Natural killer cell treated with Interleukin-12 subunit alpha and Interleukin-12 subunit beta and Interleukin-15 and Interleukin-18, amount 100 ng/mL, for 72 hours (primary cell): ENCODE results near the gene ACOX1. TPM values are rescaled to one million over a fixed set of nuclear protein-coding genes. Genes with fewer than 3 reads are reported as not detected.

ENCODE experiments used
- ATAC-seq, 2 donors: fragments of 150-1000 bp; cut with Tn5 transposase in 1 of 2; sonication (Bioruptor Pico), chemical (Tn5 transposase) in 1 of 2; 2 replicates each; pipeline ENCODE4 v1.10.0; 2021
- DNase-seq: peaks from one replicate; pipeline ENCODE4 v3.0.0; 2022; ENCODE audit warnings: low spot score
- H3K27ac Mint-ChIP-seq, 2 donors: 1 replicate in 1 of 2; 2 replicates in 1 of 2; pipeline ENCODE4 v1.8.0; 2022; ENCODE audit warnings: mixed read lengths in 2 of 2, mild to moderate bottlenecking in 1 of 2, moderate library complexity in 1 of 2
- H3K27me3 Mint-ChIP-seq, 2 donors: 1 replicate in 1 of 2; 2 replicates in 1 of 2; pipeline ENCODE4 v1.8.0; 2022; ENCODE audit warnings: mixed read lengths in 2 of 2
- H3K36me3 Mint-ChIP-seq: one replicate; pipeline ENCODE4 v1.8.0; 2022; ENCODE audit warnings: mixed read lengths
- H3K4me1 Mint-ChIP-seq, 2 donors: 1 replicate in 1 of 2; 2 replicates in 1 of 2; pipeline ENCODE4 v1.8.0; 2022; ENCODE audit warnings: low read depth in 2 of 2, mixed read lengths in 2 of 2, mild to moderate bottlenecking in 1 of 2
- H3K4me3 Mint-ChIP-seq: one replicate; pipeline ENCODE4 v1.8.0; 2022; ENCODE audit warnings: mixed read lengths
- H3K9me3 Mint-ChIP-seq: 2 replicates; pipeline ENCODE4 v1.8.0; 2022; ENCODE audit warnings: mixed read lengths
- total RNA-seq, 2 donors: library from RNA; stranded (reverse); gene quantifications; one replicate each; pipeline ENCODE4 v1.2.3, GENCODE V29; 2022

Gene ACOX1
- total RNA-seq, 2 donors from 2014 or later, result 36.8 to 44.6 TPM

DNA sequence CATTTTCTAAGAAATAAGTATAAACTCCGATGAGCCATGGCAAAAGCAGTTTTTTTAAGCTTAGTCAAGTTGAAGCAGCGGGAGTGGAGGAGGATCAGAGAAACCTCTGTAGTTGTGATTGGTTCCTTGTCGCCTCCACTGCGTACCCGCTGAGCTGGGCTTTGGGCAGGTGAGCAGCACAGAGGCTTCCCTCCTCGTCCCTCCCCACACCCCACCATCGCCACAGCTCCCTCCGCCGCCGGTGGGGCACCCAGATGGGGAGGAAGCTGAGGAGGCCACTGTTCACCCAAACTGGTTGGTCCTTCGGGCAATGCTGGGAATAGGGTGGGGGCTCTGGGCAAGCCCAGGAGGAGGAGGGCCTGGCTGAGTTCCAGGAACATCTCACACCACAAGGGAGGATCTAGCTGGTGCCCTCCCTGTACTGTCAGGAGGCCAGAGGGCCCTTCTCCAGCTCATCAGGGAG lies 69.1 kb downstream of the ACOX1 start:
- Mint-ChIP-seq H3K9me3 (no peaks in the 10 kb centered on the region), H3K27ac (no peak overlapping the region), H3K4me3 (no peak overlapping the region), H3K27me3 (no peaks in the 10 kb centered on the region), H3K36me3 (no peaks in the 10 kb centered on the region), H3K4me1 (peaks cover 0 to 8% of the 10 kb centered on the region in 2 donors)
- DNase-seq, result no peak
- ATAC-seq, result no peak

DNA sequence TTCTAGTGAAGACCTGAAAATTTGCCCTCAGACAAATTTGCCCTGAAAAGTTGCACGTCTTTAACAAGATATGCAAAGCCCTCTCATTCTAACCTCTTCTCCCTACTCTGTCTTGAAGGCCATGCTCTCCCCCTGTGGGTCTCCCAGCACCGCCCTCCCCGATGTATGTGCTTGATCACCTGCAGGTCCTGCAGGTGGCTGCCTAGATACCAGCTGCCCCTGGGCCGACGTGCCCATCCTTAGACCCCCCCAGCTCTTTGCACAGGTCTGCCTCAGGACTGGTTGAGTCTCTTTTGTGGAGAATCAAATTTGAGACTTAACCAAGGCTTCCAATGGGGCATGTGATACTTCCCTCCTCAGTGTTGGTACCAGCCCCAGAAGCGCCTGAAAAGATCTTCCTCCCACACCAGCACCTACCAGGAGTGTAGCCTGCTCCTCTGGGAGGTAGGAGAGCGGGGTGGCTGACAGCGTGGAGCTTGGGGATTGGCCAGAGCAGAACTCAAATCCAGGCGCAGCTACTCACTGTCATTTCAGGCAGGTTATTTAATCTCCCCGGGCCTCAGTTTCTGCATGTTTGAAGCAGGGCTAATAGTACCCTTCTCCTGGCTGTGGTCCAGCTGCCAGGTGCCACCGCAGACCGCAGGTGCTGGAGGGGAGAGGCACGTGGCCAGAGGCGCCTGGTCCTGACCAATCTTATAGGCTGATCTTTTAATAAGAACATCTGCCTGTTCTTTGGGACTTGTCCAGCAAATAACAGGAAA lies 69.7 kb downstream of the ACOX1 start:
- Mint-ChIP-seq H3K36me3 (no peaks in the 10 kb centered on the region), H3K4me3 (no peak overlapping the region), H3K27ac (peak overlapping the region in 1 of 2 donors; percentile 29), H3K4me1 (peaks cover 0 to 8% of the 10 kb centered on the region in 2 donors), H3K27me3 (no peaks in the 10 kb centered on the region), H3K9me3 (no peaks in the 10 kb centered on the region)
- no peak for DNase-seq
- ATAC-seq, result no peak

DNA sequence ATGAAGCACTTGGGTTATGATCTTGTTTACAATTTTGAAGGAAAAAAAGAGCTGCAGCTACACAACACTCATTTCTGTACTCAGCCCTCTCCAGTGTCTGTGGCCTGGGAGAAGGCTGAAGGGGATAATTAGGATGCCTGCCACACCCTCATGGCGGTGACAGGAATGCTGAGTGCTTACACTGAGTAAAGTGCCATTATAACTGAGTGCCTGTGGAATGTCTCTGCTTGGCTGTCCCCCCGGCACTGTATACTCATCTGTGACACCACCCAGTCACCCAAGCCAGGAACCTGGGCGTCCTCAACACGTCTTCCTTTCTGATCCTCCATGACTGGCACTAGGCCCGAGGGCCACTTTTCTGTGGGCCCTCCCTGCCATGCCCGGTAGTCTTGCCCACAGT lies 70.8 kb downstream of the ACOX1 start:
- Mint-ChIP-seq H3K9me3 (no peaks in the 10 kb centered on the region), H3K4me3 (no peak overlapping the region), H3K4me1 (peaks cover 0 to 11% of the 10 kb centered on the region in 2 donors), H3K36me3 (no peaks in the 10 kb centered on the region), H3K27me3 (no peaks in the 10 kb centered on the region), H3K27ac (no peak overlapping the region)
- DNase-seq (no peak), ATAC-seq (no peak)

DNA sequence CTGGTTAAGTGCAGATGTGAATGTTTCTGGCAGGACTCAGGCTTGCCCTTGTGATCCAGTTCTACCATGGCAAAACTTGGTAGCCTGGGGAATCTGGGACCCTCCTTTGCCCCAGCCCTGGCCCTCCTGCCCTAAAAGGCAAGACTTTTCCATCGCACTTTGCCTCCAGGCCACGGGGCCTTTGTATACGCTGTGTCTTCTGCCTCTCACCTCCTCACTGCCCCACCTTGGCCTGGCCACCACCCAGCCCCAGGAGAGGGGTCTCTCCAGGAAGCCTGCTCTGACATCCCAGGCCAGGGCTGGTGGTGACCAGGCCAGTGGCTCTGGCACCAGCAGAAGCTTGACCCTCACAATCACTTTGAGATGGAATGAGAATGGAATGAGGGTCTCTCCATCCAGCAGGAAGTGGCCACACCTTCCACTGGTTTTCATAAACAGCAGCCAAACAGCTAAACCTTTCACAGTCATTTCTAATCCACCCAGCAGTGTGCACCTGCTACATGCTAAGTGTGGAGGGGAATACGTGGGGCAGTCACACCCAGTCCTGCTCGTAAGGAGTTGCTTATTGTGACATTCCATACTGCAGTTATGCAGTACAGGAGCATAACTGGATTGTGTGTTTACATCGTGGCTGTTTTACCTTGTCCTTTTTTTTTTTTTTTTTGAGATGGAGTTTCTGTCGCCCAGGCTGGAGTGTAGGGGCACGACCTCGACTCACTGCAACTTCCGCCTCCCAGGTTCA lies 72.7 kb downstream of the ACOX1 start:
- Mint-ChIP-seq H3K27ac (peak overlapping the region; percentile 66 to 77), H3K36me3 (no peaks in the 10 kb centered on the region), H3K9me3 (no peaks in the 10 kb centered on the region), H3K4me3 (peak overlapping the region; percentile 47), H3K4me1 (peaks cover 0 to 11% of the 10 kb centered on the region in 2 donors), H3K27me3 (no peaks in the 10 kb centered on the region)
- DNase-seq (no peak), ATAC-seq (no peak)

DNA sequence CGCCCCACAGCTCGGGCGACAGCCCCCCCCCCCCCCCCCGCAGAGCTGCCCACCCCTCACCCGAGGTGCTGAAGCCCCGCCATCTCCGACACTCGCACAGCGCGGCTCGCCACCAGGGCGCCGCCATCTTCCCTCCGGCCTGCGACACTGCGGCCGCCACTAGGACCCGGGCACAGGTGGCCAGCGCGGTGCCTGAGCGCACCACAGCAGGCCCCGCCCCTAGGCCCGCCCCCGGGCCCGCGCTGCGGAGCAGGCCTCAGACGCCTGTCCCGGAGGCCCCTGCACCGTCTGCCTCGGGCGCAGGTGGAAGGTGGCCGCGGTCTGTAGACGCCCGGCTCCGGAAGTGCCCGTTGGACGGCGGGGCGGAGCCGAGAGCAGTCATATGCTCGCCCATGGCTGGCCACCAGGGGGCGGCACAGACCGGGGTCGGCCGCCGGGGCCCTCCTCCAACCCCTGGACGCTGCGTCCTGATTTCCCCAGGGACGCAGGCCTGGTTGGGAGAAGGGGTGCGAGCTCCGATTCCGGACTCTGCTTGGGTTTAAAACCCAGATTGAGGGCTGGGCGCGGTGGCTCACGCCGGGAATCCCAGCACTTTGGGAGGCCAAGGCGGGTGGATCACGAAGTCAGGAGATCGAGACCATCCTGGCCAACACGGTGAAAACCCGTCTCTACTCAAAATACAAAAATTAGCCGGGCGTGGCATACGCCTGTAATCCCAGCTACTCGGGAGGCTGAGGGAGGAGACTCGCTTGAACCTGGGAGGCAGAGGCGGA lies 74.0 kb downstream of the ACOX1 start, which contains the start of gene MRPL38:
Gene MRPL38, minus strand, starts transcription at position 136 of the 773 bp plus-strand sequence. Its CDS starts 9 bp downstream, at position 127.
- Mint-ChIP-seq H3K27me3 (no peaks in the 10 kb centered on the region), H3K4me1 (peaks cover 0 to 11% of the 10 kb centered on the region in 2 donors), H3K27ac (peak within 1 kb of the TSS; percentile 80 to 90), H3K36me3 (no peaks in the 10 kb centered on the region), H3K4me3 (peak within 1 kb of the TSS; percentile 98), H3K9me3 (no peaks in the 10 kb centered on the region)
- ATAC-seq (peak; percentile 100), DNase-seq (peak; percentile 98)

DNA sequence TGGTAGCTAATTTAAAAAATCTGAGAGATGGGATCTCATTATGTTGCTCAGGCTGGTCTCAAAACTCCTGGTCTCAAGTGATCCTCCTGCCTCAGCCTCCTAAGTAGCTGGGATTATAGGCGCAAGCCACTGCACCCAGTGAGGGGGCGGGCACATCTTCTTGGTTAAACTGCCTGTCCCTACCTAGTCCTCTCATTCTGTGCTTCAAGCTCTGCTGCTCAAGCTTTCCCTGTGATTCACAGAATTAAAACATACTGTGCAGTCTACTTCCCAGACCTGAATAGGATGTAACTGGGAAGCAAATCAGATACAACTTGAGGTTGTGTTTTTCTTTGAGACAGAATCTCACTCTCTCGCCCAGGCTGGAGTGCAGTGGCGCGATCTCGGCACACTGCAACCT lies 76.6 kb downstream of the ACOX1 start:
- no peaks in the 10 kb centered on the region for H3K27me3 Mint-ChIP-seq
- H3K4me3 Mint-ChIP-seq, result no peak overlapping the region
- no peaks in the 10 kb centered on the region for H3K36me3 Mint-ChIP-seq
- H3K27ac Mint-ChIP-seq, result no peak overlapping the region
- peaks cover 3 to 14% of the 10 kb centered on the region in 2 donors for H3K4me1 Mint-ChIP-seq
- no peak for ATAC-seq
- DNase-seq, result no peak
- no peaks in the 10 kb centered on the region for H3K9me3 Mint-ChIP-seq

DNA sequence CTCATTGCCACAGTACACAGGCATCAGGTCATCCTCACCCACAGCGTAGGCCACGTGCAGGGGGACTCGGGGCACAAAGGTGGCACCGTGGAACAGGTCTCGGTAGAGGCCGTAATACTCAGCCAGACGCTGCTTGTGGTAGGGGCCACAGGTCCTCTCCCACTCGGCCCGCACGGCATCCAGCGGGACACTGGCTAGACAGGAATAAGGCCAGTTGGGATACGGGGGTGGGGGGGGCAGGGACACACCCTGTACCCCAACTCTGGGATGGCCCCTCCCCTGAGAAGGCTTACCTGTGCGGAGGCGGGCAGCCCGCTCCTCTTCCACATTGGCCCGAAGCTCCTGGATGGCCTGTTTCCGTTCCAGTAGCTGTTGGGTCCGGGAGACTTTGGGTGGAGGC lies 77.2 kb downstream of the ACOX1 start:
- Mint-ChIP-seq H3K9me3 (no peaks in the 10 kb centered on the region), H3K27me3 (no peaks in the 10 kb centered on the region), H3K36me3 (no peaks in the 10 kb centered on the region), H3K4me1 (peaks cover 5 to 16% of the 10 kb centered on the region in 2 donors), H3K27ac (no peak overlapping the region), H3K4me3 (no peak overlapping the region)
- DNase-seq, result no peak
- ATAC-seq, result no peak

DNA sequence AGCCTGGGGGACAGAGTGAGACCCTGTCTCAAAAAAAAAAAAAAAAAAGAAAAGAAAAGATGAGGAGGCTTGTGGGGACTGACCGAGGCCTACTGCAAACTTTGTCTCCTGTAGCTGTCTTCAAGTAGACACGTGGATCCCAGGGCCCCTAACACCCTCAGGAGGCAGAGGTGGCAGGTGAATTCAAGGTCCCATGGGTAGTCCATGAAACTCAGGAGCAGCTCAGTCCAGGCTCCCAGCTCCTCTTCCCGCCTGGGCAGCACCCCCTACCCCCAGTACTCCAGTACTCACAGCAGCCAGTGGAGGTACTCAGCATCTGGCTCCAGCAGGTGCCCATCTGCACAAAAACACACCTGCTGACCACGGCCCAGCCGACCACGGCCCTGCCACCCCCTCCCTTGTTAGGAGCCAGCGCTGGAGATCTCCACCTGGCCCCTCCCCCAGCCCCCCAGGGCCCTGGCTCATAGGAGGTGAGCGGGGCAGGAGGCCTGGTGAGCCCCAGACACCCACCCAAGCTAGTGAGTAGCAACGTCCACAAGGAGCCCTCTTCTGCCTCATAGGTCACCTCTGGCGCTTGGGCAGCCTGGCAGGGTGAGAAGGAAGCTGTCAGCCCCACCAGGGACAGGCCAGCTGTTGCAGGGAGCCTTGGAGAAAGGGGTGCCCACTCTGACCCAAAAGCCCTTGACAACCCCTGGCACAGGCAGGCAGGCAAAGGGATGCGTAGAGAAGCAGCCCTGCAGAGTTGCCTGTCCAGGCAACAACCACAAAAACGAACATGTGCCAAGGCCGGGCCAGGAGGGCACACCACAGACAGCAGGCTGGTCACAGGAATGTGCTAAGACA lies 78.1 kb downstream of the ACOX1 start:
- ATAC-seq (no peak), DNase-seq (no peak)
- Mint-ChIP-seq H3K36me3 (no peaks in the 10 kb centered on the region), H3K9me3 (no peaks in the 10 kb centered on the region), H3K27me3 (no peaks in the 10 kb centered on the region), H3K4me3 (no peak overlapping the region), H3K27ac (no peak overlapping the region), H3K4me1 (peaks cover 5 to 13% of the 10 kb centered on the region in 2 donors)

DNA sequence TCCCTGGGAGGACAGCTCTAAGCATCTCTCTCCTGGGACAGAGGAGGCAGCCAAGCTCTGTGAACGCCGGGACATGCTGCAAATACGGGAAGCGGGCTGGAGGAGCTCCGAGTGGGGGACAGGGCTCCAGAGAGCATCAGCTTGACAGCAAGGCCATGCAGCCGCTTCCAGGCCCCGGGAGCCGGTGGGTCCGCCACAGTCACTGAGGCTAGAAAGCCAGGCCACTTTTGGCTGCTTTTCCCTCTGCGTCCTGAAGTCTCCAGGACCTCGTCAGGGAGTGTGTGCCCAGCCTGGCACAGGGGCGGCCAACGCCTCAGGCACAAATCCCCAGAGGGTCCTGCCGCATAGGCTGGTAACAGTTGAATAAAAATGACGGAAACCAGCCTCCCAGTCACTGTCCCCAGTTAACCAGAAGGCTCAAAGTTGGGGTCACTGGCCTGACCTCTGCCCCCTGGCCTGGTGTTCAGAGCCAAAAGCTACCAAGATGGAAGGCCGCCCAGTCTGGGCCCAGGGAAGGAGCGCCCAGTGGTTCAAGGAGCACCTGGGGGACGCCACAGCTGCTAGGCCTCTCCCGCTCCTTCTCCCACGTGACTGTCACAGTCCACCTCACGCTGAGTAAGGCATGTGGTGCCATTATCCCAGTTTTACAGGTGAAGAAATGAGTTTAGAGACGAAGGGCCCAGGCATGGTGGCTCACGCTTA lies 79.0 kb downstream of the ACOX1 start:
- no peak overlapping the region for H3K27ac Mint-ChIP-seq
- no peak for DNase-seq
- H3K4me1 Mint-ChIP-seq, result peaks cover 15 to 20% of the 10 kb centered on the region in 2 donors
- H3K9me3 Mint-ChIP-seq, result no peaks in the 10 kb centered on the region
- no peaks in the 10 kb centered on the region for H3K36me3 Mint-ChIP-seq
- no peaks in the 10 kb centered on the region for H3K27me3 Mint-ChIP-seq
- no peak overlapping the region for H3K4me3 Mint-ChIP-seq
- ATAC-seq, result no peak

DNA sequence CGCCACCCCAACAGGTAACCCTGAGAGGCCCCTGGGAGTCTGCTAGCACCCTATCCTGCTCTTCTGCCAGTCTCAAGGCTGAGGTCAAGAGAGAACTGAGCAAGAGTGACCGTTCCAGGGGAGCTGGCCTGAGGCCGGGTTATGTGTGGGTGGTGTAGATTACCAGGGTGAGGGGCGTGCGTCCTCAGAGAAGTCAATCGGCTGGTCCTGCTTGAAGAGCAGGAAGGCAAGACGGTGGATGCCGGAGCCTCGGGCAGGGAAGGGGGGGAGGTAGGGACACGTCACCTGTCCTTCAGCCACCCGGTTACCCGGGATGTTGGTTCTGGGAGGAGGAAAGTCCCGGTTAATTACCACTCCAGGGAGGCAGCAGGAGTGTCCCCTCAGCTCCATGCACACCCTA lies 79.6 kb downstream of the ACOX1 start:
- no peak overlapping the region for H3K4me3 Mint-ChIP-seq

DNA sequence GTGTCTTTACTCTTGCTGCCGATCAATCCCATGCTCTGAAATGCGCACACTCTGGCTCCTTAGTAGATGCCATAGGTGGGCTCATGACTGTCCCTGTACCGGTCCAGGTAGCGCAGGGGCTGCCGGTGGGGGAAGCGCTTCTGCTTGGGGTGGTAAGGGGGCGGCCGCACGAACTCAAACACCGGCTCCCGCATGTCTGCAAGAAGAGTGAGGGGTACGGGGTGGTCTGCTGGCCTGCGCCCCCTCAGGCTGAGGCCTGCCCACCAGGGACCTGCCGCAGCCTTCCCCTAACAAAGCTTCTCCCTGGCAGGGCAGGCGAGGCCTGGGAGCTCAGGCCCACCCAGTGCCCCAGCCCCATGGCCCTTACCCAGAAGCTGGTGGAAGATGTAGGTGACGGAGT lies 80.2 kb downstream of the ACOX1 start:
- H3K4me1 Mint-ChIP-seq, result peaks cover 22 to 25% of the 10 kb centered on the region in 2 donors
- ATAC-seq (no peak), DNase-seq (no peak)
- no peaks in the 10 kb centered on the region for H3K9me3 Mint-ChIP-seq
- H3K27me3 Mint-ChIP-seq, result no peaks in the 10 kb centered on the region
- no peak overlapping the region for H3K4me3 Mint-ChIP-seq
- H3K27ac Mint-ChIP-seq, result no peak overlapping the region
- no peaks in the 10 kb centered on the region for H3K36me3 Mint-ChIP-seq

More for the DNA sequence above, 79.6 kb downstream of the ACOX1 start:
- Mint-ChIP-seq H3K27ac (no peak overlapping the region), H3K9me3 (no peaks in the 10 kb centered on the region), H3K27me3 (no peaks in the 10 kb centered on the region), H3K4me1 (peaks cover 16 to 22% of the 10 kb centered on the region in 2 donors), H3K36me3 (no peaks in the 10 kb centered on the region)
- ATAC-seq (no peak), DNase-seq (no peak)

DNA sequence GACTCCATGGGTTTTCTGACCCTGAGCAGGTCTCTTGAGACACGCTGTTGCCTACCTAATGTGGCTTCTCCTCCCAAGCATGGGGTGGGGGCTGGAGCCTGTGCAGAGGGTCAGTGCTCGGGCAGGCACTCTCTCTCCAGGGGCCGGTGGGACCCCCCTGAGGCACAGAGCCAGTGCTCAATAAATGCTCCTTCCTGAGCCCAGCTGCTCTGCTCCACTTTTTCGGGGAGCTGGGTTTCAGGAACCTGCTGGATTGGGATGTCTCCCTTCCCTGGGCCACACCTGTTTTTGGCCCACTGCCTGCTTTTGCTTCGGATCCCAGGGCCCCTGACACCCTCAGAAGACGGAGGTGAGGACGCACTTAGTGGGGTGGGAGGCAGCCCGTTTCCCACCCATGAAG lies 80.9 kb downstream of the ACOX1 start:
- no peak overlapping the region for H3K4me3 Mint-ChIP-seq
- H3K27ac Mint-ChIP-seq, result peak overlapping the region; percentile 56 to 77
- DNase-seq (no peak), ATAC-seq (no peak)
- H3K27me3 Mint-ChIP-seq, result no peaks in the 10 kb centered on the region
- H3K36me3 Mint-ChIP-seq, result no peaks in the 10 kb centered on the region
- peaks cover 25 to 26% of the 10 kb centered on the region in 2 donors for H3K4me1 Mint-ChIP-seq
- no peaks in the 10 kb centered on the region for H3K9me3 Mint-ChIP-seq
